HepG2 (cell line): ENCODE results near the gene GCLM. TPM values are rescaled to one million over a fixed set of nuclear protein-coding genes. Genes with fewer than 3 reads are reported as not detected.

Source experiments
- AGO1 ChIP-seq: fragments of 200-400 bp; formaldehyde crosslinking; IDR thresholded peaks from 2 replicates; pipeline ENCODE4 v1.6.1; 2017; ENCODE audit warnings: mild to moderate bottlenecking, low read depth, low read length, moderate library complexity; ENCODE audit not compliant: poor library complexity, severe bottlenecking
- BRCA1 ChIP-seq: sonication (generic); formaldehyde crosslinking; IDR thresholded peaks from 2 replicates; pipeline ENCODE4 v1.4.0; 2020; ENCODE audit warnings: missing genetic modification reagents
- DMAP1 ChIP-seq: IDR thresholded peaks from 2 replicates; pipeline ENCODE4 v1.6.1; 2016
- GABPA ChIP-seq, 2 experiments: IDR thresholded peaks; 2 replicates each; pipeline ENCODE4 v1.6.1; 2011 to 2016; ENCODE audit warnings: low read depth in 2 of 2, low read length in 1 of 2, missing biosample characterization in 1 of 2, missing genetic modification characterization in 1 of 2
- GATA4 ChIP-seq: sonication (generic); IDR thresholded peaks from 2 replicates; pipeline ENCODE4 v1.6.1; 2016; ENCODE audit warnings: antibody characterized with exemption, low read depth, borderline replicate concordance
- GATAD2A ChIP-seq: IDR thresholded peaks from 2 replicates; pipeline ENCODE4 v1.6.1; 2016
- JUN ChIP-seq: sonication (generic); formaldehyde crosslinking; IDR thresholded peaks from 2 replicates; pipeline ENCODE4 v1.4.0; 2020; ENCODE audit warnings: mild to moderate bottlenecking, missing genetic modification reagents
- NCOA5 ChIP-seq: sonication (generic); formaldehyde crosslinking; IDR thresholded peaks from 2 replicates; pipeline ENCODE4 v1.4.0; 2020; ENCODE audit warnings: missing genetic modification reagents
- NFIC ChIP-seq: IDR thresholded peaks from 2 replicates; pipeline ENCODE4 v1.6.1; 2012; ENCODE audit warnings: mild to moderate bottlenecking, low read length, inconsistent platforms
- NONO ChIP-seq, 2 experiments: fragments of 450-650 bp in 1 of 2; sonication (generic) in 1 of 2; formaldehyde crosslinking in 1 of 2; IDR thresholded peaks in 1 of 2; conservative IDR thresholded peaks in 1 of 2; 2 replicates each; pipeline versions ENCODE4 v1.6.1 to v1.8.0; 2017 to 2022; ENCODE audit warnings: mild to moderate bottlenecking in 1 of 2, missing genetic modification reagents in 1 of 2, moderate library complexity in 1 of 2
- REL ChIP-seq: sonication (generic); formaldehyde crosslinking; conservative IDR thresholded peaks from 2 replicates; pipeline ENCODE4 v1.8.0; 2022; ENCODE audit warnings: mild to moderate bottlenecking, missing genetic modification reagents, moderate library complexity
- SMAD1 ChIP-seq: sonication (generic); formaldehyde crosslinking; IDR thresholded peaks from 2 replicates; pipeline ENCODE4 v1.4.0; 2020; ENCODE audit warnings: missing genetic modification reagents, low read depth, mild to moderate bottlenecking, borderline replicate concordance
- SMARCE1 ChIP-seq: fragments of 450-650 bp; IDR thresholded peaks from 2 replicates; pipeline ENCODE4 v1.6.1; 2017; ENCODE audit warnings: borderline replicate concordance
- THYN1 ChIP-seq: sonication (generic); formaldehyde crosslinking; IDR thresholded peaks from 2 replicates; pipeline ENCODE4 v1.8.1; 2023; ENCODE audit warnings: low read depth, mild to moderate bottlenecking, moderate library complexity, missing genetic modification reagents, borderline replicate concordance
- ZFP36 ChIP-seq: fragments of 150-350 bp; IDR thresholded peaks from 2 replicates; pipeline ENCODE4 v1.6.1; 2018; ENCODE audit warnings: borderline replicate concordance, low read length, low read depth; ENCODE audit not compliant: partially characterized antibody
- ZFP82 ChIP-seq: sonication (generic); formaldehyde crosslinking; IDR thresholded peaks from 2 replicates; pipeline ENCODE4 v1.5.1; 2020; ENCODE audit warnings: mild to moderate bottlenecking, missing genetic modification reagents, borderline replicate concordance
- ZNF292 ChIP-seq: sonication (generic); formaldehyde crosslinking; IDR thresholded peaks from 2 replicates; pipeline ENCODE4 v1.8.1; 2022; ENCODE audit warnings: mild to moderate bottlenecking, low read depth, missing genetic modification reagents, borderline replicate concordance
- ZNF331 ChIP-seq: sonication (generic); formaldehyde crosslinking; IDR thresholded peaks from 2 replicates; pipeline ENCODE4 v1.4.0; 2020; ENCODE audit warnings: missing genetic modification reagents
- ZNF562 ChIP-seq: sonication (generic); formaldehyde crosslinking; IDR thresholded peaks from 2 replicates; pipeline ENCODE4 v1.8.0; 2022; ENCODE audit warnings: missing genetic modification reagents, borderline replicate concordance
- ZNF737 ChIP-seq: sonication (generic); formaldehyde crosslinking; IDR thresholded peaks from 2 replicates; pipeline ENCODE4 v1.5.0; 2020; ENCODE audit warnings: missing genetic modification reagents, mild to moderate bottlenecking, borderline replicate concordance
- ZNF790 ChIP-seq: sonication (generic); formaldehyde crosslinking; IDR thresholded peaks from 2 replicates; pipeline ENCODE4 v1.8.0; 2022; ENCODE audit warnings: missing genetic modification reagents, mild to moderate bottlenecking, borderline replicate concordance
- polyA plus RNA-seq, 8 experiments: library from polyadenylated mRNA; depleted of rRNA in 3 of 8; stranded (reverse) in 7 of 8; unstranded in 1 of 8; fragments of >200 nt; fragmentation: Illumina TruSeq in 4 of 8; extraction: Trizol in 4 of 8; gene quantifications; 2 replicates each; pipeline versions ENCODE4 v1.2.1 to v1.2.3, GENCODE V29; 2011 to 2016; ENCODE audit warnings: low read depth in 4 of 8, missing spikeins in 1 of 8, mixed read lengths in 1 of 8; ENCODE audit not compliant: insufficient read depth in 1 of 8
- total RNA-seq, 5 experiments: library from RNA; depleted of rRNA; stranded (reverse); fragments of >200 nt; fragmentation: Illumina TruSeq; extraction: Trizol; gene quantifications; 2 replicates each; pipeline ENCODE4 v1.2.3, GENCODE V29; 2016; ENCODE audit warnings: low read depth in 1 of 5
- TF ChIP-seq, protein P1 (sequence below), 2 experiments: fragments of 450-650 bp in 1 of 2; sonication (generic) in 1 of 2; formaldehyde crosslinking; IDR thresholded peaks; 2 replicates each; pipeline versions ENCODE4 v1.5.0 to v1.8.0; 2020 to 2022; ENCODE audit warnings: mild to moderate bottlenecking in 1 of 2, missing genetic modification reagents in 1 of 2
- TF ChIP-seq, protein P2 (sequence below): sonication (generic); formaldehyde crosslinking; IDR thresholded peaks from 2 replicates; pipeline ENCODE4 v1.4.0; 2020; ENCODE audit warnings: mild to moderate bottlenecking, missing genetic modification reagents
- TF ChIP-seq, protein P3 (sequence below): sonication (generic); formaldehyde crosslinking; IDR thresholded peaks from 2 replicates; pipeline ENCODE4 v1.8.0; 2022; ENCODE audit warnings: mild to moderate bottlenecking, missing genetic modification reagents; ENCODE audit not compliant: insufficient replicate concordance
- TF ChIP-seq, protein P4 (sequence below): IDR thresholded peaks from 2 replicates; pipeline ENCODE4 v1.6.1; 2016; ENCODE audit warnings: missing compliant biosample characterization, missing genetic modification reagents, borderline replicate concordance

The GCLM gene
- total and polyA plus RNA-seq, 2 of the 13 experiments (the other 11 are each of a cell fraction or from before 2014, with no cell fraction given) = 8.7 to 29.9 TPM

DNA sequence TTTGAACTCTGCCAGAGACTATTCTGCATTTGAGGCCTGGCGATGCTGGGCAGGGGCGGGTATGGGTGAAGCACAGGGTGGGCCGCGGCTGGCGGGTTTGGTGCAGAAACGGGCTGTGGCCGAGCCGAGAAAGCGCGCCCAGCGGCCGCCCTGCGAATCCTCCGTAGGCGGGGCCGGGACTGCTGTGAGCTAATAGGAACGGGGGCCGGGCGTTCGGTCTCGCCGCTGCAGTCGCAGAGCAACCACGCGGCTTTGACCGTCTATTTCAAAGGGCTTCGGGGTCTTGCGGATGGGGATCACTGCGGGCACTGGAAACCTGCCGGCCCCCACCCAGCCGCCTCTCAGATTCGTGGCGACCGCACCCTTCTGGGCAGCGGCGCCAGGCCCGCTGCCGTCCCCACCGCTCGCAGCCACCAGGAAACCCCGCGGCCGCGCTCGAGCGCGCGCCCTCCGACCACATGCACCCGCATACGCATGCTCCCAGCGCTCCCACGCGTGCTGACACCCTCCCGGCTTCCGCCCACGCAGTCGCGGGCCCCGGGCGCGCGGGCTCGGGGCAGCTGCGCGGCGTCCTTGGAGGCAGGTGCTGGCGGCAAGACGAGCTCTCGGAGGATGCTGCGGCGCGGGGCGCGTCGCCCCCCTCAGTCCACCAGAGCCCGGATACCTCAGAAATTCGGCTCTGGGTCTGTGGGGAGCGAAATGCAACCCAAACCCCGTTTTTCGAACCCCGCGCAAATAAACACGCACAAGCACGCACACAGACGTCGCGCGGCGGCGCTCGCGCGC is 62.8 kb downstream of the GCLM start (continued):
- TF ChIP-seq GATAD2A (CRISPR knock-in tag) = peak; percentile 20; the same call in 1 of the 2 replicates
- TF ChIP-seq ZFP36 = no peak
- peak; percentile 87 for TF ChIP-seq ZNF292 (CRISPR knock-in tag)
- no peak for TF ChIP-seq SMAD1 (CRISPR knock-in tag)
- TF ChIP-seq ZNF790 (CRISPR knock-in tag) = 0 out of 2 replicates have a peak, but pooled peaks have one; percentile 61
- no peak for TF ChIP-seq NONO (IDR thresholded peaks at IDR 0.05)
- TF ChIP-seq NONO (CRISPR knock-in tag; conservative IDR thresholded peaks at IDR 0.05) = peak; percentile 76
- no peak for TF ChIP-seq AGO1
- TF ChIP-seq GATA4 = no peak
- TF ChIP-seq, protein P1, sequence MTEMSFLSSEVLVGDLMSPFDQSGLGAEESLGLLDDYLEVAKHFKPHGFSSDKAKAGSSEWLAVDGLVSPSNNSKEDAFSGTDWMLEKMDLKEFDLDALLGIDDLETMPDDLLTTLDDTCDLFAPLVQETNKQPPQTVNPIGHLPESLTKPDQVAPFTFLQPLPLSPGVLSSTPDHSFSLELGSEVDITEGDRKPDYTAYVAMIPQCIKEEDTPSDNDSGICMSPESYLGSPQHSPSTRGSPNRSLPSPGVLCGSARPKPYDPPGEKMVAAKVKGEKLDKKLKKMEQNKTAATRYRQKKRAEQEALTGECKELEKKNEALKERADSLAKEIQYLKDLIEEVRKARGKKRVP (CRISPR knock-in tag; IDR thresholded peaks at IDR 0.05) = 0 out of 4 replicates have a peak, but pooled peaks of 1 of the 2 experiments have one; percentile 14
- peak; percentile 80 for TF ChIP-seq DMAP1 (CRISPR knock-in tag)
- TF ChIP-seq GABPA (IDR thresholded peaks at IDR 0.05; ENCODE audit: low read depth, low read length) = no peak
- TF ChIP-seq GABPA (CRISPR knock-in tag; IDR thresholded peaks at IDR 0.05; ENCODE audit: low read depth) = no peak
- TF ChIP-seq, protein P2, sequence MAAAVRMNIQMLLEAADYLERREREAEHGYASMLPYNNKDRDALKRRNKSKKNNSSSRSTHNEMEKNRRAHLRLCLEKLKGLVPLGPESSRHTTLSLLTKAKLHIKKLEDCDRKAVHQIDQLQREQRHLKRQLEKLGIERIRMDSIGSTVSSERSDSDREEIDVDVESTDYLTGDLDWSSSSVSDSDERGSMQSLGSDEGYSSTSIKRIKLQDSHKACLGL = peak; percentile 81
- no peak for TF ChIP-seq ZFP82 (CRISPR knock-in tag)
- TF ChIP-seq NFIC = no peak
- no peak for TF ChIP-seq THYN1 (CRISPR knock-in tag)
- no peak for TF ChIP-seq BRCA1 (CRISPR knock-in tag)
- TF ChIP-seq ZNF737 = no peak
- no peak for TF ChIP-seq JUN
- TF ChIP-seq, protein P3, sequence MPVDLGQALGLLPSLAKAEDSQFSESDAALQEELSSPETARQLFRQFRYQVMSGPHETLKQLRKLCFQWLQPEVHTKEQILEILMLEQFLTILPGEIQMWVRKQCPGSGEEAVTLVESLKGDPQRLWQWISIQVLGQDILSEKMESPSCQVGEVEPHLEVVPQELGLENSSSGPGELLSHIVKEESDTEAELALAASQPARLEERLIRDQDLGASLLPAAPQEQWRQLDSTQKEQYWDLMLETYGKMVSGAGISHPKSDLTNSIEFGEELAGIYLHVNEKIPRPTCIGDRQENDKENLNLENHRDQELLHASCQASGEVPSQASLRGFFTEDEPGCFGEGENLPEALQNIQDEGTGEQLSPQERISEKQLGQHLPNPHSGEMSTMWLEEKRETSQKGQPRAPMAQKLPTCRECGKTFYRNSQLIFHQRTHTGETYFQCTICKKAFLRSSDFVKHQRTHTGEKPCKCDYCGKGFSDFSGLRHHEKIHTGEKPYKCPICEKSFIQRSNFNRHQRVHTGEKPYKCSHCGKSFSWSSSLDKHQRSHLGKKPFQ (CRISPR knock-in tag) = peak; percentile 49
- peak; percentile 75; the same call in 1 of the 2 replicates for TF ChIP-seq REL (CRISPR knock-in tag)
- TF ChIP-seq ZNF331 = peak; percentile 33; the same call in 1 of the 2 replicates
- no peak for TF ChIP-seq NCOA5
- TF ChIP-seq, protein P4, sequence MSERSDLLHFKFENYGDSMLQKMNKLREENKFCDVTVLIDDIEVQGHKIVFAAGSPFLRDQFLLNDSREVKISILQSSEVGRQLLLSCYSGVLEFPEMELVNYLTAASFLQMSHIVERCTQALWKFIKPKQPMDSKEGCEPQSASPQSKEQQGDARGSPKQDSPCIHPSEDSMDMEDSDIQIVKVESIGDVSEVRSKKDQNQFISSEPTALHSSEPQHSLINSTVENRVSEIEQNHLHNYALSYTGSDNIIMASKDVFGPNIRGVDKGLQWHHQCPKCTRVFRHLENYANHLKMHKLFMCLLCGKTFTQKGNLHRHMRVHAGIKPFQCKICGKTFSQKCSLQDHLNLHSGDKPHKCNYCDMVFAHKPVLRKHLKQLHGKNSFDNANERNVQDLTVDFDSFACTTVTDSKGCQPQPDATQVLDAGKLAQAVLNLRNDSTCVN = no peak; the same call in 1 of the 2 replicates
- no peak for TF ChIP-seq SMARCE1
- TF ChIP-seq ZNF562 = no peak
